ENCODE results near the gene PAPSS1. TPM values are rescaled to one million over a fixed set of nuclear protein-coding genes. Genes with fewer than 3 reads are reported as not detected.

The PAPSS1 gene
- total and polyA plus RNA-seq, 2 of the 8 experiments (the other 6 are each of a cell fraction or from before 2014, with no cell fraction given), result 79.2 to 98.5 TPM

DNA sequence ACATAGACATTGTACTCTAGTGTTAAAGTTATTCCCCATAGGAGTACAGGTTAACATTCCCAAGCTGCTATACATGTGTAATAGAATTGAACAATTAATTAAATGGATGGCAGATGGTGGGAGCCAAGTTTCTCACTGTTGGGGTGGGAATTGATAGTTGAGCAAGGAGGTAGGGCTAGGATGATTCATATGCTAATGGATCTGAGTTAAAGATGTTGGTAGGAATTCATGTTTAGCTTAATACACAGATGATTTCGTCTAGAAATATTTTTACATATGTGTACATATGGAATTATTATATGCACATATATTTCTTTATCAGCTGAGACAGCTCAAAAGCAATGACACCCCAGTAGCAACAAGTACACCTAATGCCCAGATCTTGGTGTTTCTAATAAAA, 26.1 kb upstream of the PAPSS1 start (continued):
- TF ChIP-seq, protein P1, sequence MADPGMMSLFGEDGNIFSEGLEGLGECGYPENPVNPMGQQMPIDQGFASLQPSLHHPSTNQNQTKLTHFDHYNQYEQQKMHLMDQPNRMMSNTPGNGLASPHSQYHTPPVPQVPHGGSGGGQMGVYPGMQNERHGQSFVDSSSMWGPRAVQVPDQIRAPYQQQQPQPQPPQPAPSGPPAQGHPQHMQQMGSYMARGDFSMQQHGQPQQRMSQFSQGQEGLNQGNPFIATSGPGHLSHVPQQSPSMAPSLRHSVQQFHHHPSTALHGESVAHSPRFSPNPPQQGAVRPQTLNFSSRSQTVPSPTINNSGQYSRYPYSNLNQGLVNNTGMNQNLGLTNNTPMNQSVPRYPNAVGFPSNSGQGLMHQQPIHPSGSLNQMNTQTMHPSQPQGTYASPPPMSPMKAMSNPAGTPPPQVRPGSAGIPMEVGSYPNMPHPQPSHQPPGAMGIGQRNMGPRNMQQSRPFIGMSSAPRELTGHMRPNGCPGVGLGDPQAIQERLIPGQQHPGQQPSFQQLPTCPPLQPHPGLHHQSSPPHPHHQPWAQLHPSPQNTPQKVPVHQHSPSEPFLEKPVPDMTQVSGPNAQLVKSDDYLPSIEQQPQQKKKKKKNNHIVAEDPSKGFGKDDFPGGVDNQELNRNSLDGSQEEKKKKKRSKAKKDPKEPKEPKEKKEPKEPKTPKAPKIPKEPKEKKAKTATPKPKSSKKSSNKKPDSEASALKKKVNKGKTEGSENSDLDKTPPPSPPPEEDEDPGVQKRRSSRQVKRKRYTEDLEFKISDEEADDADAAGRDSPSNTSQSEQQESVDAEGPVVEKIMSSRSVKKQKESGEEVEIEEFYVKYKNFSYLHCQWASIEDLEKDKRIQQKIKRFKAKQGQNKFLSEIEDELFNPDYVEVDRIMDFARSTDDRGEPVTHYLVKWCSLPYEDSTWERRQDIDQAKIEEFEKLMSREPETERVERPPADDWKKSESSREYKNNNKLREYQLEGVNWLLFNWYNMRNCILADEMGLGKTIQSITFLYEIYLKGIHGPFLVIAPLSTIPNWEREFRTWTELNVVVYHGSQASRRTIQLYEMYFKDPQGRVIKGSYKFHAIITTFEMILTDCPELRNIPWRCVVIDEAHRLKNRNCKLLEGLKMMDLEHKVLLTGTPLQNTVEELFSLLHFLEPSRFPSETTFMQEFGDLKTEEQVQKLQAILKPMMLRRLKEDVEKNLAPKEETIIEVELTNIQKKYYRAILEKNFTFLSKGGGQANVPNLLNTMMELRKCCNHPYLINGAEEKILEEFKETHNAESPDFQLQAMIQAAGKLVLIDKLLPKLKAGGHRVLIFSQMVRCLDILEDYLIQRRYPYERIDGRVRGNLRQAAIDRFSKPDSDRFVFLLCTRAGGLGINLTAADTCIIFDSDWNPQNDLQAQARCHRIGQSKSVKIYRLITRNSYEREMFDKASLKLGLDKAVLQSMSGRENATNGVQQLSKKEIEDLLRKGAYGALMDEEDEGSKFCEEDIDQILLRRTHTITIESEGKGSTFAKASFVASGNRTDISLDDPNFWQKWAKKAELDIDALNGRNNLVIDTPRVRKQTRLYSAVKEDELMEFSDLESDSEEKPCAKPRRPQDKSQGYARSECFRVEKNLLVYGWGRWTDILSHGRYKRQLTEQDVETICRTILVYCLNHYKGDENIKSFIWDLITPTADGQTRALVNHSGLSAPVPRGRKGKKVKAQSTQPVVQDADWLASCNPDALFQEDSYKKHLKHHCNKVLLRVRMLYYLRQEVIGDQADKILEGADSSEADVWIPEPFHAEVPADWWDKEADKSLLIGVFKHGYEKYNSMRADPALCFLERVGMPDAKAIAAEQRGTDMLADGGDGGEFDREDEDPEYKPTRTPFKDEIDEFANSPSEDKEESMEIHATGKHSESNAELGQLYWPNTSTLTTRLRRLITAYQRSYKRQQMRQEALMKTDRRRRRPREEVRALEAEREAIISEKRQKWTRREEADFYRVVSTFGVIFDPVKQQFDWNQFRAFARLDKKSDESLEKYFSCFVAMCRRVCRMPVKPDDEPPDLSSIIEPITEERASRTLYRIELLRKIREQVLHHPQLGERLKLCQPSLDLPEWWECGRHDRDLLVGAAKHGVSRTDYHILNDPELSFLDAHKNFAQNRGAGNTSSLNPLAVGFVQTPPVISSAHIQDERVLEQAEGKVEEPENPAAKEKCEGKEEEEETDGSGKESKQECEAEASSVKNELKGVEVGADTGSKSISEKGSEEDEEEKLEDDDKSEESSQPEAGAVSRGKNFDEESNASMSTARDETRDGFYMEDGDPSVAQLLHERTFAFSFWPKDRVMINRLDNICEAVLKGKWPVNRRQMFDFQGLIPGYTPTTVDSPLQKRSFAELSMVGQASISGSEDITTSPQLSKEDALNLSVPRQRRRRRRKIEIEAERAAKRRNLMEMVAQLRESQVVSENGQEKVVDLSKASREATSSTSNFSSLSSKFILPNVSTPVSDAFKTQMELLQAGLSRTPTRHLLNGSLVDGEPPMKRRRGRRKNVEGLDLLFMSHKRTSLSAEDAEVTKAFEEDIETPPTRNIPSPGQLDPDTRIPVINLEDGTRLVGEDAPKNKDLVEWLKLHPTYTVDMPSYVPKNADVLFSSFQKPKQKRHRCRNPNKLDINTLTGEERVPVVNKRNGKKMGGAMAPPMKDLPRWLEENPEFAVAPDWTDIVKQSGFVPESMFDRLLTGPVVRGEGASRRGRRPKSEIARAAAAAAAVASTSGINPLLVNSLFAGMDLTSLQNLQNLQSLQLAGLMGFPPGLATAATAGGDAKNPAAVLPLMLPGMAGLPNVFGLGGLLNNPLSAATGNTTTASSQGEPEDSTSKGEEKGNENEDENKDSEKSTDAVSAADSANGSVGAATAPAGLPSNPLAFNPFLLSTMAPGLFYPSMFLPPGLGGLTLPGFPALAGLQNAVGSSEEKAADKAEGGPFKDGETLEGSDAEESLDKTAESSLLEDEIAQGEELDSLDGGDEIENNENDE (IDR thresholded peaks at IDR 0.05; ENCODE audit: insufficient replicate concordance, low read length), result no peak

Measured in H1 (cell line).